Calu3 (cell line): ENCODE data around the gene IFT25. TPM values are rescaled to one million over a fixed set of nuclear protein-coding genes. Genes with fewer than 3 reads are reported as not detected.
A peak's percentile ranks its signal among the peaks of the same experiment; 100 is the strongest.

Experiments
- BruUV-seq: library from RNA; stranded (reverse); fragments of 400-500 nt; replicated peaks from 2 replicates; lab custom pipeline; 2021; lab: Mats Ljungman, UMichigan
- CTCF ChIA-PET: fragments of 300-600 bp; sonication (Branson Sonifier 250); formaldehyde crosslinking; loops from one replicate; lab custom pipeline; 2022; ENCODE audit warnings: antibody characterized with exemption; lab: Charles Lee
- DNase-seq: peaks from one replicate; pipeline ENCODE4 v3.0.0; 2022
- H3K27ac Mint-ChIP-seq: one replicate; pipeline ENCODE4 v1.8.0; 2022; ENCODE audit warnings: mixed read lengths; ENCODE audit not compliant: unreplicated experiment
- H3K27me3 Mint-ChIP-seq: one replicate; pipeline ENCODE4 v1.8.0; 2022; ENCODE audit warnings: mixed read lengths; ENCODE audit not compliant: unreplicated experiment
- H3K36me3 Mint-ChIP-seq: one replicate; pipeline ENCODE4 v1.8.0; 2022; ENCODE audit warnings: mild to moderate bottlenecking, moderate library complexity, mixed read lengths; ENCODE audit not compliant: insufficient read depth, unreplicated experiment
- H3K4me1 Mint-ChIP-seq: one replicate; pipeline ENCODE4 v1.8.0; 2022; ENCODE audit warnings: mild to moderate bottlenecking, low read depth, mixed read lengths; ENCODE audit not compliant: unreplicated experiment
- H3K4me3 Mint-ChIP-seq: one replicate; pipeline ENCODE4 v1.8.0; 2022; ENCODE audit warnings: mild to moderate bottlenecking, low read depth, moderate library complexity, mixed read lengths; ENCODE audit not compliant: unreplicated experiment
- H3K9me3 Mint-ChIP-seq: one replicate; pipeline ENCODE4 v1.8.0; 2022; ENCODE audit warnings: low read depth, mixed read lengths; ENCODE audit not compliant: unreplicated experiment
- intact Hi-C: fragments of 100-400 bp; cut with micrococcal nuclease; formaldehyde crosslinking; loops from one replicate; pipeline ENCODE4 v1.10.0; 2022; ENCODE audit not compliant: unreplicated experiment
- total RNA-seq: library from RNA; stranded (reverse); gene quantifications from 2 replicates; pipeline ENCODE4 v1.2.3, GENCODE V29; 2022
- TF ChIP-seq, protein P1 (sequence below): fragments of 200-600 bp; IDR thresholded peaks from one replicate; pipeline ENCODE4 v1.8.0; 2022; ENCODE audit warnings: antibody characterized with exemption; ENCODE audit not compliant: unreplicated experiment

IFT25 gene
- total RNA-seq, 1 experiment from 2014 or later = 30.0 TPM

DNA sequence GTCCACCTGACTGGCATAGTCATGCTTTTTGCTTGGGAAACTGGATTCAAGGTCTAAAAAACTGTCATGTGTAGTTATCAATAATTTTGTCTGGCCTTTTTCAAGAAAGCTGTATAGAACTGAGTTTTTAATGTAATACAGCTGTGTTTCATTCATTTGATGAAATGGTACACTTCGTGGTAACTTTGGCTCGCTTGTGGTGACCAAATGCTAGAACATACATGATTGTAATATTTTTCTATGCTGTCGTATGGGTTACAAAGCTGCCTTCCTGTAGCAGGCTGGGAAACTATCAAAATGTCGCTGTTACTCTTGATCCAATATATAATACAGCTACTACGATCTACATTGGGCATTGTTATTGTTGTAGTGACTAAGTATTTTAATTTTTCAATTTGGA, 2.8 kb upstream of the IFT25 start:
- no TSS peak for BruUV-seq
- CTCF ChIA-PET = interaction anchor here (0.7 to 1.9 kb wide), 4 partner anchors 11 to 88 kb away, joined by 3 to 11 read pairs (median 5); no protein-coding TSS in a partner anchor
- intact Hi-C loops = no loop called here
- H3K36me3 Mint-ChIP-seq = peaks cover 41% of the 10 kb centered on the region
- no peak overlapping the region for H3K4me3 Mint-ChIP-seq
- H3K9me3 Mint-ChIP-seq = no peaks in the 10 kb centered on the region
- H3K4me1 Mint-ChIP-seq = peaks cover 12% of the 10 kb centered on the region
- no peaks in the 10 kb centered on the region for H3K27me3 Mint-ChIP-seq
- TF ChIP-seq, protein P1, sequence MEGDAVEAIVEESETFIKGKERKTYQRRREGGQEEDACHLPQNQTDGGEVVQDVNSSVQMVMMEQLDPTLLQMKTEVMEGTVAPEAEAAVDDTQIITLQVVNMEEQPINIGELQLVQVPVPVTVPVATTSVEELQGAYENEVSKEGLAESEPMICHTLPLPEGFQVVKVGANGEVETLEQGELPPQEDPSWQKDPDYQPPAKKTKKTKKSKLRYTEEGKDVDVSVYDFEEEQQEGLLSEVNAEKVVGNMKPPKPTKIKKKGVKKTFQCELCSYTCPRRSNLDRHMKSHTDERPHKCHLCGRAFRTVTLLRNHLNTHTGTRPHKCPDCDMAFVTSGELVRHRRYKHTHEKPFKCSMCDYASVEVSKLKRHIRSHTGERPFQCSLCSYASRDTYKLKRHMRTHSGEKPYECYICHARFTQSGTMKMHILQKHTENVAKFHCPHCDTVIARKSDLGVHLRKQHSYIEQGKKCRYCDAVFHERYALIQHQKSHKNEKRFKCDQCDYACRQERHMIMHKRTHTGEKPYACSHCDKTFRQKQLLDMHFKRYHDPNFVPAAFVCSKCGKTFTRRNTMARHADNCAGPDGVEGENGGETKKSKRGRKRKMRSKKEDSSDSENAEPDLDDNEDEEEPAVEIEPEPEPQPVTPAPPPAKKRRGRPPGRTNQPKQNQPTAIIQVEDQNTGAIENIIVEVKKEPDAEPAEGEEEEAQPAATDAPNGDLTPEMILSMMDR = no peak
- no peak for DNase-seq
- H3K27ac Mint-ChIP-seq = no peak overlapping the region

GRCh38 chr1:53947172-53947907, 1.8 kb upstream of the IFT25 start:
- Mint-ChIP-seq H3K9me3 (no peaks in the 10 kb centered on the region), H3K27ac (peak overlapping the region; percentile 70), H3K36me3 (peaks cover 37% of the 10 kb centered on the region), H3K4me1 (peaks cover 21% of the 10 kb centered on the region), H3K4me3 (peak overlapping the region; percentile 98), H3K27me3 (no peaks in the 10 kb centered on the region)
- TF ChIP-seq, protein P1 = no peak
- DNase-seq = no peak
- no TSS peak for BruUV-seq
- intact Hi-C loops = no loop called here
- CTCF ChIA-PET = interaction anchor here (0.7 to 1.9 kb wide), 3 partner anchors 12 to 69 kb away, joined by 3 to 11 read pairs (median 5); no protein-coding TSS in a partner anchor

GRCh38 chr1:53946252-53947171, 1.0 kb upstream of the IFT25 start, which contains the start of gene LRRC42:
LRRC42 (plus strand) TSS chr1:53946350; CDS start chr1:53952000, 5,650 bp downstream.
- H3K27me3 Mint-ChIP-seq = no peaks in the 10 kb centered on the region
- H3K4me1 Mint-ChIP-seq = peaks cover 23% of the 10 kb centered on the region
- no TSS peak for BruUV-seq
- peak within 1 kb of the TSS; percentile 98 for H3K4me3 Mint-ChIP-seq
- peak within 1 kb of the TSS; percentile 80 for H3K27ac Mint-ChIP-seq
- DNase-seq = no peak
- intact Hi-C loops = no loop called here
- H3K9me3 Mint-ChIP-seq = no peaks in the 10 kb centered on the region
- CTCF ChIA-PET = interaction anchor here (0.5 to 2.6 kb wide), 13 partner anchors 10 to 558 kb away, joined by 3 to 22 read pairs (median 4); no protein-coding TSS in a partner anchor
- H3K36me3 Mint-ChIP-seq = peaks cover 34% of the 10 kb centered on the region
- TF ChIP-seq, protein P1 = no peak

GRCh38 chr1:53945183-53945432, 391 bp downstream of the IFT25 start:
- TF ChIP-seq, protein P1 = no peak
- peaks cover 33% of the 10 kb centered on the region for H3K36me3 Mint-ChIP-seq
- no peak for DNase-seq
- CTCF ChIA-PET = interaction anchor here (0.5 to 2.6 kb wide), 10 partner anchors 13 to 1248 kb away, joined by 3 to 22 read pairs (median 4); partner anchors contain the start of gene YIPF1
- peaks cover 23% of the 10 kb centered on the region for H3K4me1 Mint-ChIP-seq
- no peaks in the 10 kb centered on the region for H3K9me3 Mint-ChIP-seq
- intact Hi-C loops = no loop called here
- no peaks in the 10 kb centered on the region for H3K27me3 Mint-ChIP-seq
- H3K4me3 Mint-ChIP-seq = peak overlapping the region; percentile 98
- no TSS peak for BruUV-seq
- H3K27ac Mint-ChIP-seq = peak overlapping the region; percentile 80
